Neutrophil (primary cell): ENCODE data around the gene MSI2.

Experiments used
- H3K27ac ChIP-seq: fragments of 200-600 bp; sonication (generic); 2 replicates; pipeline ENCODE4 v1.5.1; 2016; ENCODE audit warnings: mild to moderate bottlenecking, moderate library complexity
- H3K27me3 ChIP-seq: fragments of 200-600 bp; sonication (generic); 2 replicates; pipeline ENCODE4 v1.6.0; 2016; ENCODE audit warnings: mild to moderate bottlenecking
- H3K36me3 ChIP-seq: fragments of 200-600 bp; sonication (generic); 2 replicates; pipeline ENCODE4 v1.5.1; 2017
- H3K4me1 ChIP-seq, 2 experiments: fragments of 200-600 bp in 1 of 2; sonication (generic) in 1 of 2; 1 replicate in 1 of 2; 2 replicates in 1 of 2; pipeline versions ENCODE4 v1.5.1 to v1.6.1; 2013 to 2016; ENCODE audit warnings: low read depth in 1 of 2, low read length in 1 of 2, mild to moderate bottlenecking in 1 of 2, moderate library complexity in 1 of 2; ENCODE audit not compliant: control insufficient read depth in 1 of 2, insufficient read depth in 1 of 2
- H3K4me3 ChIP-seq, 2 experiments: fragments of 200-600 bp in 1 of 2; sonication (generic) in 1 of 2; 1 replicate in 1 of 2; 2 replicates in 1 of 2; pipeline ENCODE4 v1.5.1; 2013 to 2016; ENCODE audit warnings: low read depth in 1 of 2, low read length in 1 of 2, mild to moderate bottlenecking in 1 of 2, moderate library complexity in 1 of 2
- H3K9me3 ChIP-seq: fragments of 200-600 bp; sonication (generic); 2 replicates; pipeline ENCODE4 v1.5.1; 2016
- CTCF ChIP-seq: fragments of 200-600 bp; sonication (generic); IDR thresholded peaks from 2 replicates; pipeline ENCODE4 v1.5.1; 2016; ENCODE audit warnings: antibody characterized with exemption

MSI2 gene

GRCh38 chr17:57457188-57457587, 200.9 kb downstream of the MSI2 start:
- Histone ChIP-seq H3K27ac (no peak overlapping the region), H3K4me3 (no peak overlapping the region), H3K4me1 (peaks cover 26 to 38% of the 10 kb centered on the region in 2 experiments), H3K9me3 (no peaks in the 10 kb centered on the region), H3K36me3 (no peaks in the 10 kb centered on the region), H3K27me3 (no peaks in the 10 kb centered on the region)
- TF ChIP-seq CTCF: no peak

- Histone ChIP-seq H3K4me3 (no peak overlapping the region), H3K27ac (no peak overlapping the region), H3K4me1 (peaks cover 23 to 38% of the 10 kb centered on the region in 2 experiments), H3K9me3 (no peaks in the 10 kb centered on the region), H3K27me3 (no peaks in the 10 kb centered on the region), H3K36me3 (no peaks in the 10 kb centered on the region)
- TF ChIP-seq CTCF: no peak
Observed at GRCh38 chr17:57458718-57459285, 202.5 kb downstream of the MSI2 start.

GRCh38 chr17:57459286-57459915, 203.1 kb downstream of the MSI2 start:
- Histone ChIP-seq H3K9me3 (no peaks in the 10 kb centered on the region), H3K4me3 (no peak overlapping the region), H3K27ac (no peak overlapping the region), H3K4me1 (peaks cover 22 to 34% of the 10 kb centered on the region in 2 experiments), H3K36me3 (no peaks in the 10 kb centered on the region), H3K27me3 (no peaks in the 10 kb centered on the region)
- TF ChIP-seq CTCF: no peak

- no peak overlapping the region for H3K27ac ChIP-seq
- TF ChIP-seq CTCF: no peak
- no peaks in the 10 kb centered on the region for H3K9me3 ChIP-seq
- H3K4me1 ChIP-seq: peaks cover 5 to 17% of the 10 kb centered on the region in 2 experiments
- H3K4me3 ChIP-seq: no peak overlapping the region
- no peaks in the 10 kb centered on the region for H3K27me3 ChIP-seq
- no peaks in the 10 kb centered on the region for H3K36me3 ChIP-seq
Observed at GRCh38 chr17:57461082-57461481, 204.8 kb downstream of the MSI2 start.

GRCh38 chr17:57462007-57462579, 205.8 kb downstream of the MSI2 start:
- no peak for TF ChIP-seq CTCF
- Histone ChIP-seq H3K36me3 (no peaks in the 10 kb centered on the region), H3K4me3 (no peak overlapping the region), H3K9me3 (no peaks in the 10 kb centered on the region), H3K27ac (no peak overlapping the region), H3K4me1 (peaks cover 5 to 16% of the 10 kb centered on the region in 2 experiments), H3K27me3 (no peaks in the 10 kb centered on the region)
